Stimulated activated memory B cell treated with anti-CD40 and anti-IgM and Interleukin-4, amounts not matched to agents 10 μg/mL and 1 μg/mL and 100 μg/mL, for 72 hours (primary cell): ENCODE measurements around the gene TEK.
A peak's percentile ranks its signal among the peaks of the same experiment; 100 is the strongest.
"Not testable (repeated sequence)": the region's sequence is repeated elsewhere in the genome, so short reads cannot be mapped to it uniquely, and the experiment has no call there.

Experiments used
- ATAC-seq: fragments of 150-1000 bp; cut with Tn5 transposase; 2 replicates; pipeline ENCODE4 v1.10.0; 2021
- H3K27ac Mint-ChIP-seq: one replicate; pipeline ENCODE4 v1.8.0; 2022; ENCODE audit warnings: mild to moderate bottlenecking, mixed read lengths
- H3K27me3 Mint-ChIP-seq: one replicate; pipeline ENCODE4 v1.8.0; 2022; ENCODE audit warnings: mixed read lengths
- H3K36me3 Mint-ChIP-seq: one replicate; pipeline ENCODE4 v1.8.0; 2022; ENCODE audit warnings: mixed read lengths
- H3K4me1 Mint-ChIP-seq: one replicate; pipeline ENCODE4 v1.8.0; 2022; ENCODE audit warnings: mixed read lengths
- H3K4me3 Mint-ChIP-seq: one replicate; pipeline ENCODE4 v1.8.0; 2022; ENCODE audit warnings: mild to moderate bottlenecking, moderate library complexity, mixed read lengths
- H3K9me3 Mint-ChIP-seq: one replicate; pipeline ENCODE4 v1.8.0; 2022; ENCODE audit warnings: mixed read lengths

TEK gene

DNA sequence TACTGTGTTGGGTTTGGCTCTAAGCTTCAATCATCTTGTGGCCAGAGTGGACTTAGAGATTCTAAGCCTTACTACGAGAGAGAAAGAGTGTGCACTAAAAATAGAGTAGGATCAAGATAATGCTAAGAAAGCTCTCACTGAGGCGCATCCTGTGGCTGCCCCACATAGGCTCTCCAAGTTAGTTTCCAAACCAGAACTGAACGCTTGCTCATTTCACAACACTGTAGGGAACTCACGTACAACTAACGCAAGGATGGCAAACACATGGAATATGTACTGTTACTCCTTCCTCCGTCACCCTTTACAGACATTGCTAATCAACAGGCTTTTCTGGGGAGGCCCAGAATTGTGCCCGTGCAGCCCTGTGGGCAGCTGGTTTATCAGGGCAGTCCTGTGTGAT, 97.0 kb downstream of the TEK start:
- Mint-ChIP-seq H3K4me3 (no peak overlapping the region), H3K27me3 (no peaks in the 10 kb centered on the region), H3K27ac (no peak overlapping the region), H3K4me1 (no peaks in the 10 kb centered on the region), H3K9me3 (no peaks in the 10 kb centered on the region), H3K36me3 (no peaks in the 10 kb centered on the region)
- no peak for ATAC-seq

DNA sequence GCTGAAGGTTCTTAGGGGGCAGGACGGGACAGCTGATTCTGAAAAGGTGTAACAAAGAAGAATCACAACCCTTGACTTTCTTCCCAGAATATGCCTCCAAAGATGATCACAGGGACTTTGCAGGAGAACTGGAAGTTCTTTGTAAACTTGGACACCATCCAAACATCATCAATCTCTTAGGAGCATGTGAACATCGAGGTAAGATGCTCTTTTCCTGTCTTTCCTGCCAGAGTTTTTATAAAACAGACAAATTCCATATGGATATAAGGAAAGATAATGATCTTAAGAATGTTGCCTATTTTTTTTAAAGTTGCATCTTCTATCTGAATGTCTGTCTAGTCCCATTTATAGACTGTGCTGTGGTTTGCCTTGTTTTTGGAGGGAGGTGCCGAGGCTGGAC, 100.0 kb downstream of the TEK start:
- Mint-ChIP-seq H3K36me3 (no peaks in the 10 kb centered on the region), H3K27me3 (no peaks in the 10 kb centered on the region), H3K4me1 (no peaks in the 10 kb centered on the region), H3K4me3 (no peak overlapping the region), H3K9me3 (no peaks in the 10 kb centered on the region), H3K27ac (no peak overlapping the region)
- no peak for ATAC-seq

DNA sequence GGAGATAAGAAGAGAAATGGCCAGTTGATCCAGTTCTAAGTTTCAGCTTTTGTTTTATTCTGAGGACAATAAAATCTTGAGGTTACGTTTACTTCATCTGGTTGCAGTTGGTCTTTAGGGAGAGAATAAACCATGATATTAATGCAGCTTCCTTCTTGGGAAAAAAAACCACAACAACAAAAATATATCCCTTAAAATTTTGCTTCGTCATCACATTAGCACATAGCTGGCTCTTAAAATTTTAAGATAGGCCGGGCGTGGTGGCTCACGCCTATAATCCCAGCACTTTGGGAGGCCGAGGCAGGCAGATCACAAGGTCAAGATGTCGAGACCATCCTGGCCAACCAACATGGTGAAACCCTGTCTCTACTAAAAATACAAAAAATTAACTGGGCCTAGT, 101.6 kb downstream of the TEK start:
- Mint-ChIP-seq H3K27ac (no peak overlapping the region), H3K27me3 (no peaks in the 10 kb centered on the region), H3K36me3 (no peaks in the 10 kb centered on the region), H3K9me3 (no peaks in the 10 kb centered on the region), H3K4me3 (no peak overlapping the region), H3K4me1 (no peaks in the 10 kb centered on the region)
- no peak for ATAC-seq

DNA sequence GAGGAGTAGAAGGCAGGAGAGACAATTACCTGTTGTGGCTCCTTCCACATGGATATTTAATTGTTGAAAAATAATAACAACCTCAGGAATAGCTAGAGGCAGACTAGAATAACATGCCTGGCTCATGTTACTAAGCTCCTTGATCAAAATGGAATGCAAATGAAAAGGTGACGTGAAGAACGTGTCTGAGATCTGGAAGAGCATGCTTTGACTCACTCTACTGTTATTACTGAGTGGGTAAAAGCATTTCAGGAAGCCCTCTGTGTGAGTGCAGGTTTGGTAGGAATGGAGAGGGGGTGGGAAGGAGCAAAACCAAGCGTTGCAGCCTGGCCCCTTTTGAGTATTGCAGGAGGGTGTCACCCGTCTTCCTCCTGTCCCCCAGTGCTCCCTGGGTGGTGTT, 103.2 kb downstream of the TEK start:
- no peak for ATAC-seq
- H3K27me3 Mint-ChIP-seq: no peaks in the 10 kb centered on the region
- no peaks in the 10 kb centered on the region for H3K36me3 Mint-ChIP-seq
- H3K27ac Mint-ChIP-seq: no peak overlapping the region
- H3K9me3 Mint-ChIP-seq: no peaks in the 10 kb centered on the region
- no peak overlapping the region for H3K4me3 Mint-ChIP-seq
- no peaks in the 10 kb centered on the region for H3K4me1 Mint-ChIP-seq

DNA sequence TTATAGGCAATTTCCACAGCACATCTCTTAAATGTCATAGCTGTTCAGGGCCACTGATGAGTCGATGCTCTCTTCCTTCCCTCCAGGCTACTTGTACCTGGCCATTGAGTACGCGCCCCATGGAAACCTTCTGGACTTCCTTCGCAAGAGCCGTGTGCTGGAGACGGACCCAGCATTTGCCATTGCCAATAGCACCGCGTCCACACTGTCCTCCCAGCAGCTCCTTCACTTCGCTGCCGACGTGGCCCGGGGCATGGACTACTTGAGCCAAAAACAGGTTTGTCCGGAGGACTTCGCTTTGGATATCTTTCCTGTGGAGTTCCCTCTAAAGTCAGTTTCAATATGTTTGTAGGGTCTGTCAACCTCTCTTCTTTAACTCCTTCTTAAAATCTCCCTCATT, 103.6 kb downstream of the TEK start:
- Mint-ChIP-seq H3K4me3 (no peak overlapping the region), H3K36me3 (no peaks in the 10 kb centered on the region), H3K4me1 (no peaks in the 10 kb centered on the region), H3K27me3 (no peaks in the 10 kb centered on the region), H3K9me3 (no peaks in the 10 kb centered on the region), H3K27ac (no peak overlapping the region)
- ATAC-seq: no peak

DNA sequence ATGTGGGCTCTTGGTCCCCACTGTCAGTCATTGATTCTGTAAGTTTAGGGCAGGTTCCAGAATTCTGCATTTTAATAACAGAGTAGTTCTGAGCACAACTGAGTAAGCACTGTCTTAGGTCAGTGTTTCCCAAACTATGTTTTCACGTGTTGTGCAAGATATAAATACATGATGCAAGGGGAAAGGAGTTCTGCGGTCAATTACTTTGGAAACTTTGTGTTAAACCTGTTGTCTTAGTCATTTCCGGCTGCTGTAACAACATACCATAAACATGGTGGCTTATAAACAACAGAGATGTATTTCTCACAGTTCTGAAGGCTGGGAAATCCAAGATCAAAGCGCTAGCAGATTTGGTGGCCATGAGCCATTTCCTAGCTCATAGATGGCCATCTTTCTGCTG, 118.2 kb downstream of the TEK start:
- no peak for ATAC-seq
- Mint-ChIP-seq H3K36me3 (no peaks in the 10 kb centered on the region), H3K27me3 (no peaks in the 10 kb centered on the region), H3K27ac (no peak overlapping the region), H3K4me3 (no peak overlapping the region), H3K4me1 (no peaks in the 10 kb centered on the region), H3K9me3 (peaks cover 3% of the 10 kb centered on the region)

DNA sequence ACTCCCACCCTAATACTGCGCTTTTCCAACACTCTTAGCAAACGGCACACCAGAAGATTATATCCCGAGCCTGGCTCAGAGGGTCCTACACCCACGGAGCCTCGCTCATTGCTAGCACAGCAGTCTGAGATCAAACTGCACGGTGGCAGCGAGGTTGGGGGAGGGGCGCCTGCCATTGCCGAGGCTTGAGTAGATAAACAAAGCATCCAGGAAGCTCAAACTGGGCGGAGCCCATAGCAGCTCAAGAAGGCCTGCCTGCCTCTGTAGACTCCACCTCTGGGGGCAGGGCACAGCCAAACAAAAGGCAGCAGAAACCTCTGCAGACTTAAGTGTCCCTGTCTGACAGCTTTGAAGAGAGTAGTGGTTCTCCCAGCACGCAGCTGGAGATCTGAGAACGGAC, 130.6 kb downstream of the TEK start:
- Mint-ChIP-seq H3K36me3 (peaks cover 18% of the 10 kb centered on the region), H3K9me3 (peaks cover 25% of the 10 kb centered on the region)
- H3K4me1 Mint-ChIP-seq, H3K27me3 Mint-ChIP-seq, ATAC-seq, H3K4me3 Mint-ChIP-seq, H3K27ac Mint-ChIP-seq: not testable (repeated sequence)

DNA sequence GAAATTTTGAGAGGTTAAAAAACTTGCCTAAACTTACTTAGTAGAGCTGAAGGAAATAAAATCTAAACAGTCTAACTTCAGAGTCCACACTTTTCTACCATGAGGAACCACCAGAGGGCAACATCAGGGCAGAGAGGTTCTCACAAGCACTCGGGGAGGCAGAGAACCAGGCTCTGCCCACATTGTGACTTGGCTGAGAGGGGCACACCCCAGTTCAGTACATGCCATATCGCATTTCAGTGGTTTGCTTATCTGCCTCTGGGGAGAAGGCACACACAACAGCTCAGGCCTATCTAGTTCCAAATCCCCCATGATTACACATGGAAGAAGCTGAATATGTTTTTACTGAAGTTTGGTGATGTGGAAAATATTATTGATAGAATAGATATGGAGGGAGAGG, 138.7 kb downstream of the TEK start:
- peaks cover 4% of the 10 kb centered on the region for H3K36me3 Mint-ChIP-seq

DNA sequence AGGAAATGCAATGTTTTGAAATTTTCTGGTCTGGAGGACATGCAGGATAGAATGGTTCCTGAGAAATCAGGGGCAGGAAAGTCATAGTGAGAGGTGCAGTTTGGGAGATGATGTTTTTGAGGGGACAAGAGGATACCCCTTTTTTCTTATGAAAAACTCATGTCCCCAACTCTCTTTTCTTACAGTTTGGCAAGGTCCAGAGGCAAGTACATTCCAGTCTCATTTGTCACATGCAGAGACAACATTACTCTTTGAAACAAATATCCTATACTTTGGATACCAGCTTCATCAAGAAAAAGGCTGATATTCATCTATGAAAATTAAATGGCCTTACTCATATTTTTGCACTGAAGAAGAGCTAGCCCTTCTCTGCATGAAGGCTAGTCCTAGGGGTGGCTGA, 139.7 kb downstream of the TEK start:
- Mint-ChIP-seq H3K27ac (no peak overlapping the region), H3K4me1 (peaks cover 5% of the 10 kb centered on the region), H3K4me3 (no peak overlapping the region), H3K9me3 (no peaks in the 10 kb centered on the region), H3K27me3 (peaks cover 28% of the 10 kb centered on the region), H3K36me3 (peaks cover 6% of the 10 kb centered on the region)
- ATAC-seq: no peak

More for the DNA sequence above, 138.7 kb downstream of the TEK start:
- peak; percentile 54 for ATAC-seq
- H3K27me3 Mint-ChIP-seq: peaks cover 20% of the 10 kb centered on the region
- no peak overlapping the region for H3K4me3 Mint-ChIP-seq
- H3K27ac Mint-ChIP-seq: no peak overlapping the region
- H3K4me1 Mint-ChIP-seq: peaks cover 5% of the 10 kb centered on the region
- H3K9me3 Mint-ChIP-seq: peaks cover 2% of the 10 kb centered on the region

DNA sequence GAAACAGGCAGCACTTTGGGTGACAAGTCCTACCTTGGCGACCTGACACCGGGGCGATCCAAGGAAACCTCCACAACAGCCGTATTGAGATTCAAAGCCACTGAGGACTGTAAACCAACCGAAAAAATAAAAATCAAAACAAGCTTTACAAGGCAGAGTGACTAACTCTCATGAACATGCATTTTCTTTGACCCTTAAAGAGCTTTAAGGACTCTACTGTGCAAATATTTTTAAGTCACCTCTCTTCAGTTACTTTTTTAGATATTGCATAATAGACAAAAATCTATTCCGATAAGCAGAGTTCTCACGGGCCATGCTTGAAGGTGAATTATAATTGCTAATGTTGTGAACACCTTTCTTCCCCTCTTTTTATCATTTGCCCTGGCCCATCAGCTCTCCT, 149.6 kb downstream of the TEK start:
- no peak for ATAC-seq
- H3K27me3 Mint-ChIP-seq: peaks cover 1% of the 10 kb centered on the region
- no peak overlapping the region for H3K27ac Mint-ChIP-seq
- no peaks in the 10 kb centered on the region for H3K4me1 Mint-ChIP-seq
- H3K9me3 Mint-ChIP-seq: peaks cover 2% of the 10 kb centered on the region
- H3K4me3 Mint-ChIP-seq: no peak overlapping the region
- no peaks in the 10 kb centered on the region for H3K36me3 Mint-ChIP-seq

DNA sequence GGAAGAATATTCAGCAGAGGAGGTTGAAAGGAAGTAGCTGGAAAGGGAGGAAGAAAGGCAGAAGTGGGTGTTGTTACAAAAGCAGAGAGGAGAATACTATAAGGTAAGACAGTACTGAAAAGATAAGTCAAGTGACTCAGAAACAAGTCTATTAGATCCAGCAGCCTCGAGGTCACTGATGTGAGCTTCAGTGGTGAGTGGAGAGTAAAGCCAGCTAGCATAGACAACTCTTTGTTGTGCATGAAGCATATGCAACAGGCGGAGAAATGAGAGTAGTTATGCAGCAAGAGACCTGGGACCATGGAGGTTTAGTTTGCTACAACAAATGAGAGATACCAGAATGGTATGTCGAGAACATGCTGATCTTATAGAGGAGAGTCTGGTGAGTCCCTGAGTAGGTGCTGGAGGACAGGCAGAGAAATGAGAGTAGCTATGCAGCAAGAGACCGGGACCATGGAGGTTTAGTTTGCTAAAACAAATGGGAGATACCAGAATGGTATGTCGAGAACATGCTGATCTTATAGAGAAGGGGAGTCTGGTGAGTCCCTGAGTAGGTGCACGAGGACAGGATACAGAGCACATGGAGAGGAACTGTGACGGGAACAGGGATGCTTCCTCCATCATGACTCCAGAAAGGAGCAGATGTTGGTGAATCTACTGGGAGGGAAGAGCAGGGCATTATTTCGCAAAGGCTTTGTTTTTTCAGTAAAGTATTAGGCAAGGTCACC, 151.9 kb downstream of the TEK start:
- no peak for ATAC-seq
- Mint-ChIP-seq H3K27me3 (no peaks in the 10 kb centered on the region), H3K36me3 (no peaks in the 10 kb centered on the region), H3K27ac (no peak overlapping the region), H3K9me3 (no peaks in the 10 kb centered on the region), H3K4me3 (no peak overlapping the region), H3K4me1 (no peaks in the 10 kb centered on the region)

DNA sequence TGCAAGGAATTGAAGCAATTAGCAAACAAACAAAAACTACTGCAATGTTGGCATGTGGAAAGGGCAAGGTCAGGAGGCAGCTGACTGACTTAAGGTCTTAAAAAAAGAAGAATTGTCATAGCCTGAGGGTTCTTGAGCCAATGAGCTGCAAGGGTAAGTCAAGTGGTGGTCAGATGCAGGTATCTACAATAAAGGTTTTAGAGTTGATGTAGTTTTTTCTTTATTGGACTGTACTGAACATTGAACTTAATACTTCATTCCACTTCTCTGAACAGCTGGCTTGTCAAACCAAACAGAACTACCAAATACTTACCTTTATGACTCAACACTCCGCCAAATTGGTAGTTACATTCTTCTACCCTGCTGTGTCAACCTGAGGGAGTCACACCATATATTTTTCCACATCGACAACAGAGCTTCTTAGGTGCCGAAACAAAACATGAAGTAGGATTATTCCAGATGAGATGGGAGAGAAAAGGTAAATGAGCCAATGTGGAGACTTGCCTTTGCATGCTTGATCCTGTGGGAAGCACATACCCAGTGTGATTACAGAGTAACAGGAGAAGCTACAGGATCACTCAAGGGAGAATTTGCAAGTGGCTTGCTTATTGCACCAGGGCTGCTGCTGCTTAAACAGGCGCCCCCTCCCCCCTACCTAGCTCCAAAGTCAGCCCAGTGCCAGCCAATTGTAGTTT, 152.6 kb downstream of the TEK start:
- no peaks in the 10 kb centered on the region for H3K9me3 Mint-ChIP-seq
- H3K4me3 Mint-ChIP-seq: no peak overlapping the region
- ATAC-seq: no peak
- no peaks in the 10 kb centered on the region for H3K36me3 Mint-ChIP-seq
- no peaks in the 10 kb centered on the region for H3K4me1 Mint-ChIP-seq
- no peaks in the 10 kb centered on the region for H3K27me3 Mint-ChIP-seq
- H3K27ac Mint-ChIP-seq: no peak overlapping the region

DNA sequence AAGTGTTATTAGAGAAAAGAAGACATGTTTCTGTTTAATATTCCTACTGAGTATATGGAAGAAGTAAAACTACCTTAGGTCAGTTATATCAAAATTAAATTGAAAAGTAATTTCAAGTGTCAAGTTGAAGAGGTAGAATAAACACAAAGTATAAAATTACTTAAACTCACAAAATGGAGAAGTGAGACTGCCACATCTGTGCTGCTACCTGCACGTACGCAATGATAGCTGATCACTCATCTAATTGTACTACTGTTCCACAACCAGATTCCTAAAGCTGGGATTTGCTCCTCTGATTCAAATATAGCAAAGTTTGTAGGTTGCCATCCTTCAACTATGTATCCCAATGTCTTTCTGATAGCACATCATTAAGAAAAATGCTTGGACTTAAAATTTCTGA, 163.1 kb downstream of the TEK start:
- H3K9me3 Mint-ChIP-seq: no peaks in the 10 kb centered on the region
- no peaks in the 10 kb centered on the region for H3K36me3 Mint-ChIP-seq
- H3K4me3 Mint-ChIP-seq: no peak overlapping the region
- ATAC-seq: no peak
- no peaks in the 10 kb centered on the region for H3K27me3 Mint-ChIP-seq
- no peak overlapping the region for H3K27ac Mint-ChIP-seq
- peaks cover 7% of the 10 kb centered on the region for H3K4me1 Mint-ChIP-seq

DNA sequence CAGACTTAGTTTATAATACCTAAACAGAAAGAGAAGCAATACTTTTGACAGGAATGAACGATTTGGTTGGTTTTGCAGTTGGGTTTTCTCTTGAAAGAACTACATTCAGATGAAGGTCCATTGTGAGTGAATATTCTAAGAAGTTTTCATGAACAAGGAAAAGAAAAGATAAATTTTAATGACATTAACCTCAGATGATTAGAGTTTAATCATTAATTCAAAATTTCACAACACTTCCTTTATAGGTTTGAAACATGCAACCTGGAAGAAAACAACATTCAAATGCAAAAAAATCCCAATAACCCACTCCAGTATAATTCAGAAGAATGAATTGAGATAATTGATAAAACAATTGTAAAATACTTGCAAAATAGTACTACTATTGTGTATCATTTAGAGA, 164.2 kb downstream of the TEK start:
- H3K9me3 Mint-ChIP-seq: no peaks in the 10 kb centered on the region
- no peaks in the 10 kb centered on the region for H3K27me3 Mint-ChIP-seq
- peaks cover 7% of the 10 kb centered on the region for H3K4me1 Mint-ChIP-seq
- ATAC-seq: no peak
- no peaks in the 10 kb centered on the region for H3K36me3 Mint-ChIP-seq
- no peak overlapping the region for H3K4me3 Mint-ChIP-seq
- no peak overlapping the region for H3K27ac Mint-ChIP-seq

DNA sequence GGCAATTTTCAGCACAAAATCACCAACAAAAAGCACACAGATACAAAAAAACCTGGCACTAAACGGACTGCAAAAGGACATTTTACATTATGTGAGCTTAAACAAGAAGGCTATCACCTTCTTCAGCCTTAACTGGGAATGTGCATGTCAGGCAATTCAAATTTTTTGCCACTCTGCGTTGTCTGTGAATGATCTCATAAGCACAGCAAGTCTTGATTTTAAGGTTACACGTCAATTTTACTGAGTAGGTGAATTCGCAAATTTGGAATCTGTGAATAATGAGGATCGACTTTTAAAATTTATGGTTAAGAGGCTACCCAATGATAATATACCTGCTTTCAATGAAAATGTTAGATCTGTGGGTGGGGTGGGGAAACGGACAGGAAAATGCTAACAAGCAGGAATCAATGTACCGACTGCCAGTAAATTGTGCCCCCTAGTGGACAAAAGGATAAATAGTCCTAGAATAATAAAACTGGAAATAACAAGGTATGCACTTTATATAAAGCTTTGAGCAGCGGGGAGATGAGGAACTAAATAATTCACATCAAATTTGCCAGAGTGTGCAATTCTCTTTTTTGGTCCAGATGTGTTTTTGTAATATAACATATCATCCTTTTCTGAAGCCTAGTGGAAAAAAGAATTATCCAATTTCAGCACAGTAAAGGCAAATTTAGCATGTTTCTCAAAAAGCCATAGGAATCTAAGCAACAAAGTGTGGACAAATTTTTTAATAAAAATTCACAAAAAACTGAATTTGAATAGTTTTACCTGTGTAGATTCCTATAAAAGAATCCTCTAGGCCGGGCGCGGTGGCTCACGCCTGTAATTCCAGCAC, 167.4 kb downstream of the TEK start:
- no peaks in the 10 kb centered on the region for H3K36me3 Mint-ChIP-seq

DNA sequence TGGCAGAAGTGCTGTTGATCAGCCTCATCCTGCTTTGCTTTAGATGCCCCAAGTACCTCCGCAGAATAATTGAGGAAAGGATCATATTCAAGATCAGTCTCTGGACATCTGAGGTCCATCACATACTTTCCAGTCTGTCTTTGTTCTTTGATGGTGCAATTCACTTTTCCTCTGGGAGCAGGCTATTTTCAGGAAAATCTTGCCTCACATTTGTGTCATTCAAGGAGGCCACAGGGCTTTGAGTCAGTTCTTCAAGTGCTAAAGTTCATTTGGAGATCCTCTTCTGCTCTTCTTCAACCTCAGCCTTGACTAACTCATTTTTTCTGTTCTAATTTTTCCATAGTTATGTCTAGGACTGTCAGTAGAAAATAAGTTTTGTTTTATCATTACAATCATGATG, 169.3 kb downstream of the TEK start:
- no peaks in the 10 kb centered on the region for H3K9me3 Mint-ChIP-seq

More for the DNA sequence above, 167.4 kb downstream of the TEK start:
- no peaks in the 10 kb centered on the region for H3K27me3 Mint-ChIP-seq
- H3K27ac Mint-ChIP-seq: no peak overlapping the region
- H3K9me3 Mint-ChIP-seq: no peaks in the 10 kb centered on the region
- peak overlapping the region; percentile 26 for H3K4me3 Mint-ChIP-seq
- H3K4me1 Mint-ChIP-seq: peaks cover 13% of the 10 kb centered on the region
- no peak for ATAC-seq

More for the DNA sequence above, 169.3 kb downstream of the TEK start:
- no peak overlapping the region for H3K4me3 Mint-ChIP-seq
- H3K27me3 Mint-ChIP-seq: no peaks in the 10 kb centered on the region
- peaks cover 17% of the 10 kb centered on the region for H3K4me1 Mint-ChIP-seq
- no peak overlapping the region for H3K27ac Mint-ChIP-seq
- no peaks in the 10 kb centered on the region for H3K36me3 Mint-ChIP-seq
- no peak for ATAC-seq
